BJ (cell line): ENCODE measurements around the gene TIMP2. TPM values are rescaled to one million over a fixed set of nuclear protein-coding genes. Genes with fewer than 3 reads are reported as not detected.

Source experiments
- CTCF ChIA-PET: fragments of 350-600 bp; formaldehyde crosslinking; extraction: SDS; loops from one replicate; lab custom pipeline; 2021; ENCODE audit warnings: antibody characterized with exemption, inconsistent platforms; lab: Yijun Ruan, JAX
- POLR2A ChIA-PET: fragments of 300-600 bp; sonication (Branson Sonifier 250); formaldehyde crosslinking; extraction: SDS; loops from one replicate; lab custom pipeline; 2021; ENCODE audit warnings: antibody characterized with exemption; lab: Charles Lee
- DNase-seq: peaks from one replicate; pipeline ENCODE4 v3.0.0-alpha.2; 2011; ENCODE audit warnings: low read depth
- H3K27me3 ChIP-seq: 2 replicates; pipeline ENCODE4 v1.6.0; 2011; ENCODE audit warnings: low read length; ENCODE audit not compliant: control insufficient read depth, insufficient read depth
- H3K36me3 ChIP-seq: 2 replicates; pipeline ENCODE4 v1.5.1; 2011; ENCODE audit warnings: low read length; ENCODE audit not compliant: control insufficient read depth, insufficient read depth
- H3K4me3 ChIP-seq: 2 replicates; pipeline ENCODE4 v1.5.1; 2011; ENCODE audit warnings: low read depth, mild to moderate bottlenecking, control low read depth, low read length
- CTCF ChIP-seq: IDR thresholded peaks from 2 replicates; pipeline ENCODE4 v1.5.1; 2011; ENCODE audit warnings: low read depth, mild to moderate bottlenecking, control low read depth, inconsistent platforms, low read length, moderate library complexity; ENCODE audit not compliant: insufficient read depth
- polyA plus RNA-seq: library from polyadenylated mRNA; depleted of rRNA; stranded (reverse); fragments of >200 nt; gene quantifications from 2 replicates; pipeline ENCODE4 v1.2.3, GENCODE V29; 2011

TIMP2 gene
- polyA plus RNA-seq, 1 experiment, result 361 TPM

- no peak for DNase-seq
- CTCF ChIA-PET, result interaction anchor here (1.4 kb wide), 1 partner anchor 54 kb away, joined by 3 read pairs; no protein-coding TSS in a partner anchor
- TF ChIP-seq CTCF, result no peak
- Histone ChIP-seq H3K36me3 (peaks cover 2% of the 10 kb centered on the region), H3K4me3 (no peak overlapping the region), H3K27me3 (no peaks in the 10 kb centered on the region)
- POLR2A ChIA-PET, result interaction anchor here (0.5 kb wide), 1 partner anchor 808 kb away, joined by 3 read pairs; no protein-coding TSS in a partner anchor
Measured at GRCh38 chr17:78919861-78920450, 5.2 kb downstream of the TIMP2 start.

GRCh38 chr17:78918979-78919378, 6.2 kb downstream of the TIMP2 start:
- ChIA-PET POLR2A (no interaction called here), CTCF (interaction anchor here (1.1 kb wide), 1 partner anchor 15 kb away, joined by 3 read pairs; no protein-coding TSS in a partner anchor)
- no peak for DNase-seq
- H3K36me3 ChIP-seq, result peaks cover 2% of the 10 kb centered on the region
- TF ChIP-seq CTCF, result no peak
- H3K4me3 ChIP-seq, result no peak overlapping the region
- no peaks in the 10 kb centered on the region for H3K27me3 ChIP-seq

- no peak for DNase-seq
- ChIA-PET POLR2A (interaction anchor here (0.7 to 0.8 kb wide), 2 partner anchors 15 to 22 kb away, joined by 6 to 8 read pairs; partner anchors contain the start of gene CEP295NL), CTCF (interaction anchor here (1.1 to 1.6 kb wide), 2 partner anchors 17 to 53 kb away, joined by 3 to 7 read pairs; no protein-coding TSS in a partner anchor)
- peaks cover 2% of the 10 kb centered on the region for H3K36me3 ChIP-seq
- no peak for TF ChIP-seq CTCF
- H3K27me3 ChIP-seq, result no peaks in the 10 kb centered on the region
- H3K4me3 ChIP-seq, result no peak overlapping the region
Measured at GRCh38 chr17:78917451-78918275, 7.5 kb downstream of the TIMP2 start.

GRCh38 chr17:78915872-78916632, 9.1 kb downstream of the TIMP2 start:
- no peak for TF ChIP-seq CTCF
- Histone ChIP-seq H3K4me3 (no peak overlapping the region), H3K27me3 (no peaks in the 10 kb centered on the region), H3K36me3 (peaks cover 2% of the 10 kb centered on the region)
- CTCF ChIA-PET, result interaction anchor here (0.6 to 2.4 kb wide), 3 partner anchors 11 to 55 kb away, joined by 3 to 8 read pairs (median 4); no protein-coding TSS in a partner anchor
- DNase-seq, result no peak
- POLR2A ChIA-PET, result no interaction called here
